ENCODE data around the gene PNPLA2.
A peak's percentile ranks its signal among the peaks of the same experiment; 100 is the strongest.

Gene PNPLA2

GRCh38 chr11:778976-779954 lies 39.4 kb upstream of the PNPLA2 start:
- H3K27ac ChIP-seq, result no peak overlapping the region
- TF ChIP-seq, protein P1, sequence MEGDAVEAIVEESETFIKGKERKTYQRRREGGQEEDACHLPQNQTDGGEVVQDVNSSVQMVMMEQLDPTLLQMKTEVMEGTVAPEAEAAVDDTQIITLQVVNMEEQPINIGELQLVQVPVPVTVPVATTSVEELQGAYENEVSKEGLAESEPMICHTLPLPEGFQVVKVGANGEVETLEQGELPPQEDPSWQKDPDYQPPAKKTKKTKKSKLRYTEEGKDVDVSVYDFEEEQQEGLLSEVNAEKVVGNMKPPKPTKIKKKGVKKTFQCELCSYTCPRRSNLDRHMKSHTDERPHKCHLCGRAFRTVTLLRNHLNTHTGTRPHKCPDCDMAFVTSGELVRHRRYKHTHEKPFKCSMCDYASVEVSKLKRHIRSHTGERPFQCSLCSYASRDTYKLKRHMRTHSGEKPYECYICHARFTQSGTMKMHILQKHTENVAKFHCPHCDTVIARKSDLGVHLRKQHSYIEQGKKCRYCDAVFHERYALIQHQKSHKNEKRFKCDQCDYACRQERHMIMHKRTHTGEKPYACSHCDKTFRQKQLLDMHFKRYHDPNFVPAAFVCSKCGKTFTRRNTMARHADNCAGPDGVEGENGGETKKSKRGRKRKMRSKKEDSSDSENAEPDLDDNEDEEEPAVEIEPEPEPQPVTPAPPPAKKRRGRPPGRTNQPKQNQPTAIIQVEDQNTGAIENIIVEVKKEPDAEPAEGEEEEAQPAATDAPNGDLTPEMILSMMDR (conservative IDR thresholded peaks at IDR 0.05), result no peak

DNA sequence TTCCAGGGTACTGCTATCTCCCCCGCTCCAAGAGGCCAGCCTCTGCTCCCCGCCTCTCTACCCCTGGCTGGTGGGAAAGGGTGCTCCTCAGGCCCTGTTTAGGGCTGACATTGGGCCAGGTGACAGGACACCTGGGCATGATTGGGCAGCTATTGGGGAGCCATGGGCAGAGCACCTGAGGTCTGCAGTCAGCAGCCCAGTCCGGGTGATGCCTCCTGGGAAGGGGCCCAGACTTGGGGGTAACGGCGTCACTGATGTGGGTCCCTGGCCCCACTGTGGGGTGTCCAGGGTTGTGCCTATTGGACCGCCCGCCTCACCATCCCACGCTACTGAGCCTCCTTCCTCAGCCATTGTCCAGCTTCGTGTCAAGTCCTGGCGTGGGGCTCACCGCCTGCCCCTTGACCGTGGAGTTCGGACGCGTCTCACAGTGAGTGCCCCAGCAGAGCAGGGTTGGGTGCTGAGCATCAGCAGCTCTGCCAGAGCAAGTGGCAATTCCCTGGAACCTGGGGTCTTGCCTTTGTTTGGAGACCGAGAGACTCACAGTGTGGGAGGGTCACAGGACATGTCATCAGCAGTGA lies 38.7 kb upstream of the PNPLA2 start:
- TF ChIP-seq, protein P1 (conservative IDR thresholded peaks at IDR 0.05), result no peak
- no peak overlapping the region for H3K27ac ChIP-seq

DNA sequence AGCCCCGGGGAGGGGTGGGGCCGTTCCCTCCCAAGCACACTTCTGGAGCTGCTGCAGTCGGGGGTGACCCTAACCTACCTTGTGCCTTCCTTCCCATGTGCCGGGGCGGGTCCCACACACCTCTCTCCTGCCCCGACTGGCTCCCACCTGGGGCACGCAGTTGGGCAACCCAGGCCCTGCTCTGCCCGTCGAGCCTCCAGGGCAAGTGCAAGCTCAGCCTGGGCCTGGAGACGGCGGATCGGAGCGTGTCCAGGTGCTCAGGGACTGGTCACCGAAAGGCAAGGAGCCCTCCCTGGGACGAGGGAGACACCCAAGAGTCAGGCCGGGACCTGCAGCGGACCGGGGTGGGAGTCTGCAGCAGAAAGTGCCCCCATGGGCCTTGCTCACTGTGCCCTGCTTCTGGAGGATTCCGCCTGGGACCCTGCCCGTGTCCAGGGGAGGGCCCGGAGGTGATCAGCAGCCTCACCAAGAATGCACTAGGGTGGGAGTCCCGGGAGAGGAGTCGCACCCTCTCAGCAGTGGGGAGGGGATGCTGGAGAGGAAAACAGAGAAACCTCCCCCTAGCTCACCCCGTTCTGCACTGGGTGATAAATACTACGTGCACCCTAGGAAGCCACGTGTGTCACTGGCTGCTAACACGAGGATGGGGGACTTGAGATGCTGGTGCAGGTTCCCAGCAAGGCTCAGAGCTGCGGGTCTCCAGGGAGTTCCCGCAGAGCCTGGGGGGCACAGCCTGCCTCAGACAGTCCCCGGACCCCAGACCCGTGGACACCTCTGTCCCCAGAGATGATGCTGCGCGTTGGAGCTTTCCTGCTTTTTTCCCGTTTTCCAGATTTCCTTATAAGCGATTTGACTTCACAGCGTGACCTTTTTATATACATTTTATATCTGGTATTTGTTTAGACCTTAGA lies 36.2 kb upstream of the PNPLA2 start:
- H3K27ac ChIP-seq, result no peak overlapping the region
- TF ChIP-seq, protein P1 (conservative IDR thresholded peaks at IDR 0.05), result no peak

DNA sequence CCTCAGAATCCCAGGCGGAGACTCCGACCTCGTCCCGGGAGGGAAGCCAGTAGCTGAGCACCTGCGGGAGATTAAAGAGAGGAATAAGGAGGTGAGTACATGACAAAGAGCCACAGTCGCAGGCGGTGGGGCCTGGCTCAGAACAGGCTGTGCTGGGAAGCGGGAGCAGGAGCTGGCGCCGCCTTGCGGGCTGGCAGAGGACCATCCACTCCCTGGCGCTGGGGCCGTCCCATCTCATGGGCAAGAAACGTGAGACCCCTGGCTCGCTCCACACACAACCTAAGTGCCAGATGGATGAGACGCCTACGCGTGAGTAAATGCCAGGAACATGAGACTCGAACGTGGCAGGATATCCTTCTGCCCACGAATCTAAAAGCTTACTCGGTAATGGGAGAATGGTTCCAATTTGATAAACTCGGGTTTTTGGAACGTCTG lies 35.1 kb upstream of the PNPLA2 start:
- H3K27ac ChIP-seq, result no peak overlapping the region
- TF ChIP-seq, protein P1 (conservative IDR thresholded peaks at IDR 0.05), result peak; percentile 73

DNA sequence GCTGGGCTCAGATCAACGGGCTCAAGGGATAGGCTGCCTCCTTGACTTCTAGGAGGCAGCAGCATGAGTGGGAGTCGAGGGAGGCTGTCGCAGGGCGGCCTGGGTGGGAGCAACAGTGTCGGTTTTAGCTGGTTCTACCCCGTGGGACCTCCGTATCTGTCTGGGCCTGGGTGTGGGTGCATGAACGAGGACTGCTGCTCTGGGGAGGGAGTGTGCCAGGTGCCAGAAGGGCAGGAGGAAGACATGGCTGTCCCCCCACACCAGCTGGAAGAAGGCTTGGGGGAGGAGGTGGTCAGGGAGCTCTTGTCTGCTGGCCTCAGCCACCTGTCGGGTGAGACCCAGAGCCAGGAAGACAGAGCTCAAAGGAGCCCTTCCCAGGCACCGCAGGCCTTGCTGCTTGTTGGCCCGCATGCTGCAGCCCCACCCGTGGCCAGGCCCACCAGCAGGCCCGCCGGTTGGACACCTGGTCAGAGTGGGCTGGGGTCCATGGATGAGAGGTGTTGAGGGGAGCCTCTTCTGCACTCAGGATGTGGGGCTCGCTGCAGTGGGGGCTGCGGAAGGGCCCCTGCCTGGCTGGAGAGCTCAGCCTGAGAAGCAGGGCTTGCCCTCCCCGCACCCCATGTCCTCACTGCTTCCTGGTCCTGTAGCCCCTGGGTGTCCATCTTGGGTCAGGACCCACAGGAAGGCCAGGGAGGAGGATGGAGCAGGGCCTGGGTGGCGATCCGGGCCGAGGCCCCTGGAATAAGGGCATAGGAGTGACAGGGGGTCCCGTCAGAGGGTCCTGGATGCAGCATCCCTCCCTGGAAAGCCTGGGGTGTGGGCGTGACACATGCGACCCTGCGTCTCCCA lies 32.3 kb upstream of the PNPLA2 start:
- TF ChIP-seq, protein P1 (conservative IDR thresholded peaks at IDR 0.05), result no peak
- H3K27ac ChIP-seq, result no peak overlapping the region

- no peak overlapping the region for H3K27ac ChIP-seq
- TF ChIP-seq, protein P1 (conservative IDR thresholded peaks at IDR 0.05), result no peak
These were observed 31.5 kb upstream of the PNPLA2 start for GRCh38 chr11:787084-787675.

Measured in VCaP (cell line).